OCI-LY3 (cell line): ENCODE data around the gene FAM78B.

Experiments
- EZH2phosphoT487 ChIP-seq: fragments of 200-600 bp; shearing (Covaris generic); IDR thresholded peaks from 2 replicates; pipeline ENCODE4 v1.6.1; 2018; ENCODE audit warnings: antibody characterized with exemption, mixed run types, low read depth
- TF ChIP-seq, protein P1 (sequence below): fragments of 200-600, 300-600 bp; sonication (generic); IDR thresholded peaks from 2 replicates; pipeline ENCODE4 v1.5.1; 2014; ENCODE audit warnings: antibody characterized with exemption, low read length, low read depth

DNA sequence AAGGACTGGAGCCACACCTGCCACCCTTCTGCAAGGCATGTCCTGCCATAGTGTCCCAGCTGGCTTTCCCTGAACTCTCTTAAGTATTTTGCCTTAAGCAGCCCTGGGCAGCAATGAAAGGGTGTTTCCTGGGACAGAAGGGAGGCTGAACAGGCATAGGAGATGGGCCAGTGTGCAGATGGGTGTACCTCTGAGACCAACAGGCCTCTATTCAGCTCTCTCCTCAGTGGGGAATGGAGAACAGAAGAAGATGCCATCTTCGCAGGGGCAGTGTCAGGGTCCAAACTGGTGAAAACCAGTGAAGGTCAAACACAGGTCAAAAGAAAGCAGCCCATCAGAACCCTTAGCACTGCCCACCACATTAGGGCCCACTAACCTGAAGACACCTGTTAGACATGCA is 53.2 kb downstream of the FAM78B start:
- TF ChIP-seq, protein P1, sequence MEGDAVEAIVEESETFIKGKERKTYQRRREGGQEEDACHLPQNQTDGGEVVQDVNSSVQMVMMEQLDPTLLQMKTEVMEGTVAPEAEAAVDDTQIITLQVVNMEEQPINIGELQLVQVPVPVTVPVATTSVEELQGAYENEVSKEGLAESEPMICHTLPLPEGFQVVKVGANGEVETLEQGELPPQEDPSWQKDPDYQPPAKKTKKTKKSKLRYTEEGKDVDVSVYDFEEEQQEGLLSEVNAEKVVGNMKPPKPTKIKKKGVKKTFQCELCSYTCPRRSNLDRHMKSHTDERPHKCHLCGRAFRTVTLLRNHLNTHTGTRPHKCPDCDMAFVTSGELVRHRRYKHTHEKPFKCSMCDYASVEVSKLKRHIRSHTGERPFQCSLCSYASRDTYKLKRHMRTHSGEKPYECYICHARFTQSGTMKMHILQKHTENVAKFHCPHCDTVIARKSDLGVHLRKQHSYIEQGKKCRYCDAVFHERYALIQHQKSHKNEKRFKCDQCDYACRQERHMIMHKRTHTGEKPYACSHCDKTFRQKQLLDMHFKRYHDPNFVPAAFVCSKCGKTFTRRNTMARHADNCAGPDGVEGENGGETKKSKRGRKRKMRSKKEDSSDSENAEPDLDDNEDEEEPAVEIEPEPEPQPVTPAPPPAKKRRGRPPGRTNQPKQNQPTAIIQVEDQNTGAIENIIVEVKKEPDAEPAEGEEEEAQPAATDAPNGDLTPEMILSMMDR, result no peak
- TF ChIP-seq EZH2phosphoT487, result no peak
